HepG2 (cell line): ENCODE data around the gene TBC1D21. TPM values are rescaled to one million over a fixed set of nuclear protein-coding genes. Genes with fewer than 3 reads are reported as not detected.

Experiments used
- ELF3 ChIP-seq: IDR thresholded peaks from 2 replicates; pipeline ENCODE4 v1.6.1; 2016; ENCODE audit warnings: missing genetic modification reagents, missing compliant biosample characterization
- FOXA3 ChIP-seq: IDR thresholded peaks from 2 replicates; pipeline ENCODE4 v1.6.1; 2016; ENCODE audit warnings: missing genetic modification reagents, missing compliant biosample characterization
- XRCC5 ChIP-seq: fragments of 200-400 bp; formaldehyde crosslinking; optimal IDR thresholded peaks from 2 replicates; pipeline ENCODE3; 2017; ENCODE audit warnings: mild to moderate bottlenecking, low read length
- polyA plus RNA-seq, 8 experiments: library from polyadenylated mRNA; depleted of rRNA in 3 of 8; stranded (reverse) in 7 of 8; unstranded in 1 of 8; fragments of >200 nt; fragmentation: Illumina TruSeq in 4 of 8; extraction: Trizol in 4 of 8; gene quantifications; 2 replicates each; pipeline versions ENCODE4 v1.2.1 to v1.2.3, GENCODE V29; 2011 to 2016; ENCODE audit warnings: low read depth in 4 of 8, missing spikeins in 1 of 8, mixed read lengths in 1 of 8; ENCODE audit not compliant: insufficient read depth in 1 of 8
- total RNA-seq, 5 experiments: library from RNA; depleted of rRNA; stranded (reverse); fragments of >200 nt; fragmentation: Illumina TruSeq; extraction: Trizol; gene quantifications; 2 replicates each; pipeline ENCODE4 v1.2.3, GENCODE V29; 2016; ENCODE audit warnings: low read depth in 1 of 5
- TF ChIP-seq, protein P1 (sequence below): sonication (generic); formaldehyde crosslinking; IDR thresholded peaks from 2 replicates; pipeline ENCODE4 v1.5.0; 2020; ENCODE audit warnings: mild to moderate bottlenecking, missing genetic modification reagents, borderline replicate concordance
- TF ChIP-seq, protein P2 (sequence below): sonication (generic); formaldehyde crosslinking; IDR thresholded peaks from 2 replicates; pipeline ENCODE4 v1.8.0; 2022; ENCODE audit warnings: mild to moderate bottlenecking, missing genetic modification reagents, moderate library complexity

Gene TBC1D21
- total and polyA plus RNA-seq, 2 of the 13 experiments (the other 11 are each of a cell fraction or from before 2014, with no cell fraction given) = not detected

DNA sequence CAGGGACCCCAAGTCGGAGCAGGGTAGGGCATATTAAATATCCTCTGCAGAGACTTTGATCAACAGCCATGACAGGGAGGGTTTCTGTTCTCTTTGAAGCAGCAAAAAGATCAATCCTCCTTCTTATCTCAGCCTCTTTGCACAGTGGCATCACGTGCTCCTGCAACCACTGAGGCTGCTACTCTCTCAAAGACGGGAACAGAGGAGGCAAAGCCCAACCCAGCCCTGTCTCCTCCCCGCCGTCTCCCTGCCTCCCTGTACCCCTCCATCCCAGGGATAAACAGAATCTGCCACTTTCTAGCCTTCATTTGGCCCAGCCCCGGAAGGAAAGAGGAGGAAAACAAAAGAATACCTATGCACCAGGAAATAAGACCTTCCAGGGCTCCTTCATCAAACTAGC, 7.5 kb upstream of the TBC1D21 start (continued):
- TF ChIP-seq, protein P1, sequence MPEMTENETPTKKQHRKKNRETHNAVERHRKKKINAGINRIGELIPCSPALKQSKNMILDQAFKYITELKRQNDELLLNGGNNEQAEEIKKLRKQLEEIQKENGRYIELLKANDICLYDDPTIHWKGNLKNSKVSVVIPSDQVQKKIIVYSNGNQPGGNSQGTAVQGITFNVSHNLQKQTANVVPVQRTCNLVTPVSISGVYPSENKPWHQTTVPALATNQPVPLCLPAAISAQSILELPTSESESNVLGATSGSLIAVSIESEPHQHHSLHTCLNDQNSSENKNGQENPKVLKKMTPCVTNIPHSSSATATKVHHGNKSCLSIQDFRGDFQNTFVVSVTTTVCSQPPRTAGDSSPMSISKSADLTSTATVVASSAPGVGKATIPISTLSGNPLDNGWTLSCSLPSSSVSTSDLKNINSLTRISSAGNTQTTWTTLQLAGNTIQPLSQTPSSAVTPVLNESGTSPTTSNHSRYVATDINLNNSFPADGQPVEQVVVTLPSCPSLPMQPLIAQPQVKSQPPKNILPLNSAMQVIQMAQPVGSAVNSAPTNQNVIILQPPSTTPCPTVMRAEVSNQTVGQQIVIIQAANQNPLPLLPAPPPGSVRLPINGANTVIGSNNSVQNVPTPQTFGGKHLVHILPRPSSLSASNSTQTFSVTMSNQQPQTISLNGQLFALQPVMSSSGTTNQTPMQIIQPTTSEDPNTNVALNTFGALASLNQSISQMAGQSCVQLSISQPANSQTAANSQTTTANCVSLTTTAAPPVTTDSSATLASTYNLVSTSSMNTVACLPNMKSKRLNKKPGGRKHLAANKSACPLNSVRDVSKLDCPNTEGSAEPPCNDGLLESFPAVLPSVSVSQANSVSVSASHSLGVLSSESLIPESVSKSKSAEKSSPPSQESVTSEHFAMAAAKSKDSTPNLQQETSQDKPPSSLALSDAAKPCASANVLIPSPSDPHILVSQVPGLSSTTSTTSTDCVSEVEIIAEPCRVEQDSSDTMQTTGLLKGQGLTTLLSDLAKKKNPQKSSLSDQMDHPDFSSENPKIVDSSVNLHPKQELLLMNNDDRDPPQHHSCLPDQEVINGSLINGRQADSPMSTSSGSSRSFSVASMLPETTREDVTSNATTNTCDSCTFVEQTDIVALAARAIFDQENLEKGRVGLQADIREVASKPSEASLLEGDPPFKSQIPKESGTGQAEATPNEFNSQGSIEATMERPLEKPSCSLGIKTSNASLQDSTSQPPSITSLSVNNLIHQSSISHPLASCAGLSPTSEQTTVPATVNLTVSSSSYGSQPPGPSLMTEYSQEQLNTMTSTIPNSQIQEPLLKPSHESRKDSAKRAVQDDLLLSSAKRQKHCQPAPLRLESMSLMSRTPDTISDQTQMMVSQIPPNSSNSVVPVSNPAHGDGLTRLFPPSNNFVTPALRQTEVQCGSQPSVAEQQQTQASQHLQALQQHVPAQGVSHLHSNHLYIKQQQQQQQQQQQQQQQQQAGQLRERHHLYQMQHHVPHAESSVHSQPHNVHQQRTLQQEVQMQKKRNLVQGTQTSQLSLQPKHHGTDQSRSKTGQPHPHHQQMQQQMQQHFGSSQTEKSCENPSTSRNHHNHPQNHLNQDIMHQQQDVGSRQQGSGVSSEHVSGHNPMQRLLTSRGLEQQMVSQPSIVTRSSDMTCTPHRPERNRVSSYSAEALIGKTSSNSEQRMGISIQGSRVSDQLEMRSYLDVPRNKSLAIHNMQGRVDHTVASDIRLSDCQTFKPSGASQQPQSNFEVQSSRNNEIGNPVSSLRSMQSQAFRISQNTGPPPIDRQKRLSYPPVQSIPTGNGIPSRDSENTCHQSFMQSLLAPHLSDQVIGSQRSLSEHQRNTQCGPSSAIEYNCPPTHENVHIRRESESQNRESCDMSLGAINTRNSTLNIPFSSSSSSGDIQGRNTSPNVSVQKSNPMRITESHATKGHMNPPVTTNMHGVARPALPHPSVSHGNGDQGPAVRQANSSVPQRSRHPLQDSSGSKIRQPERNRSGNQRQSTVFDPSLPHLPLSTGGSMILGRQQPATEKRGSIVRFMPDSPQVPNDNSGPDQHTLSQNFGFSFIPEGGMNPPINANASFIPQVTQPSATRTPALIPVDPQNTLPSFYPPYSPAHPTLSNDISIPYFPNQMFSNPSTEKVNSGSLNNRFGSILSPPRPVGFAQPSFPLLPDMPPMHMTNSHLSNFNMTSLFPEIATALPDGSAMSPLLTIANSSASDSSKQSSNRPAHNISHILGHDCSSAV (CRISPR knock-in tag) = no peak
- TF ChIP-seq XRCC5 (no peak), ELF3 (no peak), FOXA3 (CRISPR knock-in tag) (no peak)
- TF ChIP-seq, protein P2, sequence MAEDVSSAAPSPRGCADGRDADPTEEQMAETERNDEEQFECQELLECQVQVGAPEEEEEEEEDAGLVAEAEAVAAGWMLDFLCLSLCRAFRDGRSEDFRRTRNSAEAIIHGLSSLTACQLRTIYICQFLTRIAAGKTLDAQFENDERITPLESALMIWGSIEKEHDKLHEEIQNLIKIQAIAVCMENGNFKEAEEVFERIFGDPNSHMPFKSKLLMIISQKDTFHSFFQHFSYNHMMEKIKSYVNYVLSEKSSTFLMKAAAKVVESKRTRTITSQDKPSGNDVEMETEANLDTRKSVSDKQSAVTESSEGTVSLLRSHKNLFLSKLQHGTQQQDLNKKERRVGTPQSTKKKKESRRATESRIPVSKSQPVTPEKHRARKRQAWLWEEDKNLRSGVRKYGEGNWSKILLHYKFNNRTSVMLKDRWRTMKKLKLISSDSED (CRISPR knock-in tag) = no peak
